Prostate gland (tissue), 2 donors: ENCODE measurements around the gene PCDHGB3.

Experiments
- POLR2AphosphoS5 ChIP-seq: sonication (generic); formaldehyde crosslinking; IDR thresholded peaks from one replicate; pipeline ENCODE4 v1.6.1; 2017; ENCODE audit warnings: antibody characterized with exemption
- TF ChIP-seq, protein P1 (sequence below), 4 experiments: fragments of 200-600 bp in 2 of 4; fragments of 450-650 bp in 2 of 4; sonication (generic) in 2 of 4; IDR thresholded peaks; 1 replicate in 3 of 4; 2 replicates in 1 of 4; pipeline ENCODE4 v1.5.1; 2016 to 2019; ENCODE audit warnings: antibody characterized with exemption in 4 of 4, mild to moderate bottlenecking in 2 of 4, moderate library complexity in 2 of 4

DNA sequence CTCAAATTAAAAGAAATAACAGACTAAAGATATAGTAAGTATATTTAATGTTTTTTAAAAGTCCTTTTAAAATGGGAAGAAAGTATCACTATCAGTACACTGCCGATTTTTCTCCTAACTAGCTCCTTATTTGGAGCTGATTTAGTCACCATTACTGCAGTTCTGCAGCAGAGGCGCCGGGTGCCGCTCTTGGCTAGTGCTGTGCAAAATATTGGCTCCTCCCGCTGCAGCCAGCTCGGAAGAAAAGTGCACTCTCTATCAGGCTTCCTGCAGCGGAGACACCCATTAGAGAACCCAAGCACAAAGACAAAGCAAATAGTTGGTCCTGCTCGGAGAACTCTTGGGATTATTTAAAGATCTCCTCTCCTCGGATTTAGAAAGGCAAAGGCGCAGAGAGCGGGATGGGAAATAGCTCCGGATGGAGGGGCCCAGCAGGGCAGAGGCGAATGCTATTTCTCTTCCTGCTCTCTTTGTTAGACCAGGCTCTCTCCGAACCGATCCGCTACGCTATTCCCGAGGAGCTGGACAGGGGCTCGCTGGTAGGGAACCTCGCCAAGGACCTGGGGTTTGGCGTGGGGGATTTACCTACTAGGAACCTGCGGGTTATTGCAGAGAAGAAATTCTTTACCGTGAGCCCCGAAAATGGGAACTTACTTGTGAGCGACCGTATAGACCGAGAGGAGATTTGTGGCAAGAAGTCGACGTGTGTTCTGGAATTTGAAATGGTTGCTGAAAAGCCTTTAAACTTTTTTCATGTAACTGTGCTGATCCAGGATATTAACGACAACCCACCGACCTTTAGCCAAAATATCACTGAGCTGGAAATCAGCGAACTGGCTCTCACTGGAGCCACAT lies at the start of gene PCDHGB3:
- TF ChIP-seq, protein P1, sequence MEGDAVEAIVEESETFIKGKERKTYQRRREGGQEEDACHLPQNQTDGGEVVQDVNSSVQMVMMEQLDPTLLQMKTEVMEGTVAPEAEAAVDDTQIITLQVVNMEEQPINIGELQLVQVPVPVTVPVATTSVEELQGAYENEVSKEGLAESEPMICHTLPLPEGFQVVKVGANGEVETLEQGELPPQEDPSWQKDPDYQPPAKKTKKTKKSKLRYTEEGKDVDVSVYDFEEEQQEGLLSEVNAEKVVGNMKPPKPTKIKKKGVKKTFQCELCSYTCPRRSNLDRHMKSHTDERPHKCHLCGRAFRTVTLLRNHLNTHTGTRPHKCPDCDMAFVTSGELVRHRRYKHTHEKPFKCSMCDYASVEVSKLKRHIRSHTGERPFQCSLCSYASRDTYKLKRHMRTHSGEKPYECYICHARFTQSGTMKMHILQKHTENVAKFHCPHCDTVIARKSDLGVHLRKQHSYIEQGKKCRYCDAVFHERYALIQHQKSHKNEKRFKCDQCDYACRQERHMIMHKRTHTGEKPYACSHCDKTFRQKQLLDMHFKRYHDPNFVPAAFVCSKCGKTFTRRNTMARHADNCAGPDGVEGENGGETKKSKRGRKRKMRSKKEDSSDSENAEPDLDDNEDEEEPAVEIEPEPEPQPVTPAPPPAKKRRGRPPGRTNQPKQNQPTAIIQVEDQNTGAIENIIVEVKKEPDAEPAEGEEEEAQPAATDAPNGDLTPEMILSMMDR (IDR thresholded peaks at IDR 0.05) = peak in 1 of 4 experiments; percentile 21
- TF ChIP-seq POLR2AphosphoS5 = no peak
